ENCODE results near the gene TMEM147.

The TMEM147 gene

GRCh38 chr19:35510626-35510964 lies 34.8 kb upstream of the TMEM147 start:
- no peak for DNase-seq (ENCODE audit: extremely low spot score)
- TF ChIP-seq, protein P1, sequence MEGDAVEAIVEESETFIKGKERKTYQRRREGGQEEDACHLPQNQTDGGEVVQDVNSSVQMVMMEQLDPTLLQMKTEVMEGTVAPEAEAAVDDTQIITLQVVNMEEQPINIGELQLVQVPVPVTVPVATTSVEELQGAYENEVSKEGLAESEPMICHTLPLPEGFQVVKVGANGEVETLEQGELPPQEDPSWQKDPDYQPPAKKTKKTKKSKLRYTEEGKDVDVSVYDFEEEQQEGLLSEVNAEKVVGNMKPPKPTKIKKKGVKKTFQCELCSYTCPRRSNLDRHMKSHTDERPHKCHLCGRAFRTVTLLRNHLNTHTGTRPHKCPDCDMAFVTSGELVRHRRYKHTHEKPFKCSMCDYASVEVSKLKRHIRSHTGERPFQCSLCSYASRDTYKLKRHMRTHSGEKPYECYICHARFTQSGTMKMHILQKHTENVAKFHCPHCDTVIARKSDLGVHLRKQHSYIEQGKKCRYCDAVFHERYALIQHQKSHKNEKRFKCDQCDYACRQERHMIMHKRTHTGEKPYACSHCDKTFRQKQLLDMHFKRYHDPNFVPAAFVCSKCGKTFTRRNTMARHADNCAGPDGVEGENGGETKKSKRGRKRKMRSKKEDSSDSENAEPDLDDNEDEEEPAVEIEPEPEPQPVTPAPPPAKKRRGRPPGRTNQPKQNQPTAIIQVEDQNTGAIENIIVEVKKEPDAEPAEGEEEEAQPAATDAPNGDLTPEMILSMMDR (IDR thresholded peaks at IDR 0.05; ENCODE audit: control extremely low read depth, extremely low read depth, low read depth, missing control alignments) = no peak
- POLR2A ChIA-PET = interaction anchor here (0.7 to 1.3 kb wide), 2 partner anchors 20 to 157 kb away, joined by 3 to 4 read pairs; no protein-coding TSS in a partner anchor
- CTCF ChIA-PET = interaction anchor here (0.9 to 8.1 kb wide), 45 partner anchors 9 to 369 kb away, joined by 3 to 126 read pairs (median 5); partner anchors contain the start of genes FFAR1, FXYD7 and USF2

GRCh38 chr19:35511337-35511736 lies 34.1 kb upstream of the TMEM147 start:
- POLR2A ChIA-PET = no interaction called here

GRCh38 chr19:35512831-35513627 lies 32.4 kb upstream of the TMEM147 start:
- TF ChIP-seq, protein P1 (IDR thresholded peaks at IDR 0.05; ENCODE audit: control extremely low read depth, extremely low read depth, low read depth, missing control alignments) = no peak
- ChIA-PET POLR2A (no interaction called here), CTCF (interaction anchor here (1.2 kb wide), 1 partner anchor 18 kb away, joined by 4 read pairs; no protein-coding TSS in a partner anchor)
- DNase-seq (ENCODE audit: extremely low spot score) = no peak

More at GRCh38 chr19:35511337-35511736, 34.1 kb upstream of the TMEM147 start:
- no peak for DNase-seq (ENCODE audit: extremely low spot score)
- TF ChIP-seq, protein P1 (IDR thresholded peaks at IDR 0.05; ENCODE audit: control extremely low read depth, extremely low read depth, low read depth, missing control alignments) = no peak
- CTCF ChIA-PET = interaction anchor here (1.1 to 8.1 kb wide), 21 partner anchors 9 to 247 kb away, joined by 3 to 126 read pairs (median 10); no protein-coding TSS in a partner anchor

GRCh38 chr19:35513628-35514281 lies 31.7 kb upstream of the TMEM147 start, which contains the start of gene DMKN:
Gene DMKN, minus strand, starts transcription at chr19:35513649. Its CDS starts 174 bp downstream, at chr19:35513475.
- CTCF ChIA-PET = no interaction called here

DNA sequence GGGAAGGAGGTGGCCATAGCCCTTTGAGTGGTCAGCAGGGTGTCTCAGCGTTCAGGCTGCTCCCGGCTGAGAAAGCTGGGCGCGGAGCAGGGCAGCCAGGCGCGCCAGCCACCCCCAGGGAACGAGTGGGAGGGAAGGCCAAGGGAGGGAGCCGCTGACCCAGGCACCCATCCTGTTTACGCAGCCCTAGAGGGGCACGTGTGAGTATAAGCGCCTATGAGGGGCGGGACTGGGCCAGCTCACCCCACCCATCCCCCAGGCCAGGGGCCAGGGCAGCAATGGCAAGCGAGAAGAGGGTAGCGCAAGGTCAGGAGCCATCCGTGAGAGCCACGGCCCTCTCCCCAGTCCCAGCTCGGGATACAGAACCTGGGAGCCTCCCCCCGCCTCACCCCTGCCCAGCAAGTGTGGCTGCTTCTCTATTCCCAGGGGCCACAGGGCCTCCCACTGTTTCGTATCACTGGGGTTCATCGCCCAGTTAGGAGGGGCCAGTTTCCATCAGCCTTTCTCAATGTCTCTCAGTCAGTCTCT lies 31.1 kb upstream of the TMEM147 start:
- no peak for DNase-seq (ENCODE audit: extremely low spot score)
- ChIA-PET CTCF (interaction anchor here (0.9 to 2.6 kb wide), 5 partner anchors 16 to 78 kb away, joined by 3 to 9 read pairs (median 5); no protein-coding TSS in a partner anchor), POLR2A (no interaction called here)
- TF ChIP-seq, protein P1 (IDR thresholded peaks at IDR 0.05; ENCODE audit: control extremely low read depth, extremely low read depth, low read depth, missing control alignments) = no peak

More at GRCh38 chr19:35513628-35514281, 31.7 kb upstream of the TMEM147 start, which contains the start of gene DMKN:
- POLR2A ChIA-PET = no interaction called here
- no peak for DNase-seq (ENCODE audit: extremely low spot score)
- TF ChIP-seq, protein P1 (IDR thresholded peaks at IDR 0.05; ENCODE audit: control extremely low read depth, extremely low read depth, low read depth, missing control alignments) = no peak

DNA sequence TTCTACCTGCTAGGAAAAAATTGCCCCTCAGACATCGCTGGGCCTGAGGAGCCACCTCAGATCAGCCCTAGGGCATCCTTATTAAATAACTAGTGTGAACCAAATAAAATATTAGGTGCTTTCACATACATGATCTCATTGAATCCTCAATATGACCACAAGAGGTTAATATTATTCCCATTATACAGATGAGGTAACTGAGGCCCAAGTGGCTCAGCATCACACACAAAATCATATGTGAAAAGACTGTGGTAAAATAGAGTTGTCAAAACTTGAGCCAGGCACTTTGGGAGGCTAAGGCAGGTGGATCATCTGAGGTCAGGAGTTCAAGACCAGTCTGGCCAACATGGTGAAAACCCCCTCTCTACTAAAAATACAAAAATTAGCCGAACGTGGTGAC lies 29.1 kb upstream of the TMEM147 start:
- POLR2A ChIA-PET = no interaction called here
- CTCF ChIA-PET = interaction anchor here (0.8 to 2.6 kb wide), 6 partner anchors 11 to 163 kb away, joined by 3 to 9 read pairs (median 3); no protein-coding TSS in a partner anchor
- TF ChIP-seq, protein P1 (IDR thresholded peaks at IDR 0.05; ENCODE audit: control extremely low read depth, extremely low read depth, low read depth, missing control alignments) = no peak
- no peak for DNase-seq (ENCODE audit: extremely low spot score)
